Esophagus squamous epithelium (tissue), 5 donors: Measurements from ENCODE around the gene B3GNT2. TPM values are rescaled to one million over a fixed set of nuclear protein-coding genes. Genes with fewer than 3 reads are reported as not detected.

Experiments
- DNase-seq: peaks from one replicate; lab custom pipeline; 2025; lab: John Stamatoyannopoulos, UW
- H3K27ac ChIP-seq, 4 donors: fragments of 200-600 bp; sonication (generic); one replicate each; pipeline ENCODE4 v1.5.1; 2016 to 2019; ENCODE audit warnings: mild to moderate bottlenecking in 1 of 4
- H3K27me3 ChIP-seq, 4 donors: fragments of 200-600 bp; sonication (generic); 1 replicate in 3 of 4; 2 replicates in 1 of 4; pipeline versions ENCODE4 v1.5.1 to v1.6.0; 2017 to 2021; ENCODE audit warnings: antibody characterized with exemption in 1 of 4
- H3K36me3 ChIP-seq, 3 donors: fragments of 200-600 bp; sonication (generic); one replicate each; pipeline ENCODE4 v1.5.1; 2016 to 2019
- H3K4me1 ChIP-seq, 3 donors: fragments of 200-600 bp; sonication (generic); one replicate each; pipeline ENCODE4 v1.5.1; 2017 to 2019
- H3K4me3 ChIP-seq, 4 donors: fragments of 200-600 bp; sonication (generic); 1 replicate in 3 of 4; 2 replicates in 1 of 4; pipeline ENCODE4 v1.5.1; 2016 to 2019; ENCODE audit warnings: mild to moderate bottlenecking in 2 of 4, moderate library complexity in 1 of 4
- H3K9me3 ChIP-seq, 3 donors: fragments of 200-600 bp; sonication (generic); one replicate each; pipeline ENCODE4 v1.5.1; 2016 to 2019
- POLR2A ChIP-seq, 4 donors: fragments of 450-650 bp; IDR thresholded peaks; one replicate each; pipeline ENCODE4 v1.6.1; 2017; ENCODE audit warnings: antibody characterized with exemption in 4 of 4, mild to moderate bottlenecking in 4 of 4, moderate library complexity in 3 of 4
- WGBS, 2 donors: methylation state at CpG; one replicate each; pipeline ENCODE4 v1.1.5; 2018; 5-methylcytosine and 5-hydroxymethylcytosine counted together
- intact Hi-C: fragments of 100-400 bp; cut with DNase I; formaldehyde crosslinking; loops from one replicate; pipeline ENCODE4 v1.15.0; 2022
- total RNA-seq, 4 donors: library from RNA; depleted of rRNA; stranded (reverse); fragments of >200 nt; gene quantifications; one replicate each; pipeline ENCODE4 v1.1.0, GENCODE V29; 2016
- TF ChIP-seq, protein P1 (sequence below), 6 experiments: fragments of 450-650 bp in 4 of 6; fragments of 200-600 bp in 2 of 6; sonication (generic) in 2 of 6; IDR thresholded peaks; one replicate each; pipeline ENCODE4 v1.5.1; 2016 to 2019; ENCODE audit warnings: antibody characterized with exemption in 6 of 6, mild to moderate bottlenecking in 4 of 6, moderate library complexity in 4 of 6
- donor health status: DM: yes; HTN: yes; CAD: no.

Gene B3GNT2
- total RNA-seq, 4 donors from 2014 or later: 22.3 to 41.9 (median 33.5) TPM

DNA sequence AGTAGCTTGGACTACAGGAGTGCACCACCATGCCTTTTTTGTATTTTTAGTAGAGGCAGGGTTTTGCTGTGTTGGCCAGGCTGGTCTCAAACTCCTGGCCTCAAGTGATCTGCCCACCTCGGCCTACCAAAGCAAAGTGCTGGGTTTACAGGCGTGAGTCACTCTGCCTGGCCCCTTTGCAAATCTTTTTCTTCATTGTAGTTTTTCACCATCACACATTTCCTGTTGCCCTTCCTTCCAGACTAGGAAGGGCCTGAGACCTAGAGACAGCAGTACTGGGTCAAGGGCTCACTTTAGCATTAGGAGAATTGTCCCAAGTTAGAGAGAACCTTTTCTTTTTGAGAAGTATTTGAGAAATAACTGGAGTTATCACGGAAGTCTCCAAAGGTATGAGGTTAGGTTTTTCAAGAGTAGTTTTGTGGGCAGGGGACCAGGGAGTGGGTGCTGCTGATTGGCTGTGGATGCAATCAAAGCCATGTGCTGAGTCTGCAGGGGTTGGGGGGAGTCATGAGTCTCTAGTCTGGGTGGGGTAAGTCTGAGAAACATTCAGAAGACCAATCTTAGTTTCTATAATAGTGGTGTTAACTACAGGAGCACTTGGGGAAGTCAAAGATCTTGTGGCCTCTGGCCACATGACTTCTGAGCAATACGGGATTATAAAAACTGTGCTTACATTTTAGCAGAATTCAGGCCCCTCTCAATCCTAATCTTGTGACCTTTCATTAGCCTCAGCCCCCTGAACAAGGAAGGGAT, 23.7 kb downstream of the B3GNT2 start:
- H3K27ac ChIP-seq: peak overlapping the region in 3 of 4 donors; percentile 5 to 74 (median 10)
- peaks cover 0 to 22% (median 0%) of the 10 kb centered on the region in 3 donors for H3K36me3 ChIP-seq
- no peak for DNase-seq
- peaks cover 35 to 72% (median 35%) of the 10 kb centered on the region in 3 donors for H3K4me1 ChIP-seq
- 58 to 78% methylated on average over 3 to 4 of the region's 4 CpGs for WGBS, 2 donors
- H3K9me3 ChIP-seq: no peaks in the 10 kb centered on the region
- no peaks in the 10 kb centered on the region for H3K27me3 ChIP-seq
- intact Hi-C loops: no loop called here
- TF ChIP-seq POLR2A (IDR thresholded peaks at IDR 0.05): no peak
- TF ChIP-seq, protein P1, sequence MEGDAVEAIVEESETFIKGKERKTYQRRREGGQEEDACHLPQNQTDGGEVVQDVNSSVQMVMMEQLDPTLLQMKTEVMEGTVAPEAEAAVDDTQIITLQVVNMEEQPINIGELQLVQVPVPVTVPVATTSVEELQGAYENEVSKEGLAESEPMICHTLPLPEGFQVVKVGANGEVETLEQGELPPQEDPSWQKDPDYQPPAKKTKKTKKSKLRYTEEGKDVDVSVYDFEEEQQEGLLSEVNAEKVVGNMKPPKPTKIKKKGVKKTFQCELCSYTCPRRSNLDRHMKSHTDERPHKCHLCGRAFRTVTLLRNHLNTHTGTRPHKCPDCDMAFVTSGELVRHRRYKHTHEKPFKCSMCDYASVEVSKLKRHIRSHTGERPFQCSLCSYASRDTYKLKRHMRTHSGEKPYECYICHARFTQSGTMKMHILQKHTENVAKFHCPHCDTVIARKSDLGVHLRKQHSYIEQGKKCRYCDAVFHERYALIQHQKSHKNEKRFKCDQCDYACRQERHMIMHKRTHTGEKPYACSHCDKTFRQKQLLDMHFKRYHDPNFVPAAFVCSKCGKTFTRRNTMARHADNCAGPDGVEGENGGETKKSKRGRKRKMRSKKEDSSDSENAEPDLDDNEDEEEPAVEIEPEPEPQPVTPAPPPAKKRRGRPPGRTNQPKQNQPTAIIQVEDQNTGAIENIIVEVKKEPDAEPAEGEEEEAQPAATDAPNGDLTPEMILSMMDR (IDR thresholded peaks at IDR 0.05): no peak
- no peak overlapping the region for H3K4me3 ChIP-seq

GRCh38 chr2:62221141-62221540, 25.2 kb downstream of the B3GNT2 start:
- no peak overlapping the region for H3K27ac ChIP-seq
- H3K9me3 ChIP-seq: no peaks in the 10 kb centered on the region
- H3K4me1 ChIP-seq: peaks cover 20 to 56% (median 23%) of the 10 kb centered on the region in 3 donors
- no peaks in the 10 kb centered on the region for H3K27me3 ChIP-seq
- no peak for DNase-seq
- intact Hi-C loops: no loop called here
- H3K36me3 ChIP-seq: peaks cover 7 to 38% (median 9%) of the 10 kb centered on the region in 3 donors
- no peak overlapping the region for H3K4me3 ChIP-seq
- WGBS, 2 donors: 17 to 24% methylated on average over 1 of the region's 1 CpG
- TF ChIP-seq, protein P1 (IDR thresholded peaks at IDR 0.05): no peak
- TF ChIP-seq POLR2A (IDR thresholded peaks at IDR 0.05): no peak

DNA sequence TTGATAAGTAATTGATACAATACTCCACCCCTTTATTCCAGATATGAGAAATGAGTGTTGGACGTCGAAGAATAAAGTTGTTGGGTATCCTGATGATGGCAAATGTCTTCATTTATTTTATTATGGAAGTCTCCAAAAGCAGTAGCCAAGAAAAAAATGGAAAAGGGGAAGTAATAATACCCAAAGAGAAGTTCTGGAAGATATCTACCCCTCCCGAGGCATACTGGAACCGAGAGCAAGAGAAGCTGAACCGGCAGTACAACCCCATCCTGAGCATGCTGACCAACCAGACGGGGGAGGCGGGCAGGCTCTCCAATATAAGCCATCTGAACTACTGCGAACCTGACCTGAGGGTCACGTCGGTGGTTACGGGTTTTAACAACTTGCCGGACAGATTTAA, 26.3 kb downstream of the B3GNT2 start:
- WGBS, 2 donors: 93 to 94% methylated on average over 11 to 12 of the region's 12 CpGs
- H3K36me3 ChIP-seq: peaks cover 7 to 45% (median 9%) of the 10 kb centered on the region in 3 donors
- no peaks in the 10 kb centered on the region for H3K27me3 ChIP-seq
- no peak for TF ChIP-seq POLR2A (IDR thresholded peaks at IDR 0.05)
- TF ChIP-seq, protein P1 (IDR thresholded peaks at IDR 0.05): no peak
- no peak overlapping the region for H3K4me3 ChIP-seq
- H3K4me1 ChIP-seq: peaks cover 10 to 46% (median 17%) of the 10 kb centered on the region in 3 donors
- intact Hi-C loops: no loop called here
- no peaks in the 10 kb centered on the region for H3K9me3 ChIP-seq
- no peak for DNase-seq
- H3K27ac ChIP-seq: no peak overlapping the region

GRCh38 chr2:62222674-62223073, 26.8 kb downstream of the B3GNT2 start:
- no peaks in the 10 kb centered on the region for H3K9me3 ChIP-seq
- no peak for TF ChIP-seq POLR2A (IDR thresholded peaks at IDR 0.05)
- TF ChIP-seq, protein P1 (IDR thresholded peaks at IDR 0.05): no peak
- no peak overlapping the region for H3K4me3 ChIP-seq
- H3K36me3 ChIP-seq: peaks cover 7 to 50% (median 9%) of the 10 kb centered on the region in 3 donors
- WGBS, 2 donors: 85 to 86% methylated on average over 7 to 8 of the region's 8 CpGs
- peaks cover 7 to 41% (median 12%) of the 10 kb centered on the region in 3 donors for H3K4me1 ChIP-seq
- intact Hi-C loops: no loop called here
- peak overlapping the region in 1 of 4 donors; percentile 6 for H3K27ac ChIP-seq
- DNase-seq: no peak
- H3K27me3 ChIP-seq: no peaks in the 10 kb centered on the region

- no peak overlapping the region for H3K27ac ChIP-seq
- H3K36me3 ChIP-seq: peaks cover 7 to 52% (median 9%) of the 10 kb centered on the region in 3 donors
- intact Hi-C loops: no loop called here
- H3K4me3 ChIP-seq: no peak overlapping the region
- no peaks in the 10 kb centered on the region for H3K9me3 ChIP-seq
- 67 to 69% methylated on average over 1 of the region's 1 CpG for WGBS, 2 donors
- H3K4me1 ChIP-seq: peaks cover 4 to 18% (median 4%) of the 10 kb centered on the region in 3 donors
- no peak for DNase-seq
- no peaks in the 10 kb centered on the region for H3K27me3 ChIP-seq
- TF ChIP-seq POLR2A (IDR thresholded peaks at IDR 0.05): no peak
- TF ChIP-seq, protein P1 (IDR thresholded peaks at IDR 0.05): no peak
Measured at GRCh38 chr2:62224976-62225375, 29.1 kb downstream of the B3GNT2 start.
